Stimulated activated CD4-positive, alpha-beta T cell treated with anti-CD3 and anti-CD28 coated beads, Interleukin-4, amount 100 ng/mL, for 24 hours (primary cell): ENCODE results near the gene MRAP2.
"Not testable (repeated sequence)": the region's sequence is repeated elsewhere in the genome, so short reads cannot be mapped to it uniquely, and the experiment has no call there.

ENCODE experiments used
- DNase-seq: peaks from one replicate; pipeline ENCODE4 v3.0.0-alpha.2; 2020

Gene MRAP2

GRCh38 chr6:84035484-84035883 lies 1.9 kb downstream of the MRAP2 start:
- DNase-seq: no peak

DNA sequence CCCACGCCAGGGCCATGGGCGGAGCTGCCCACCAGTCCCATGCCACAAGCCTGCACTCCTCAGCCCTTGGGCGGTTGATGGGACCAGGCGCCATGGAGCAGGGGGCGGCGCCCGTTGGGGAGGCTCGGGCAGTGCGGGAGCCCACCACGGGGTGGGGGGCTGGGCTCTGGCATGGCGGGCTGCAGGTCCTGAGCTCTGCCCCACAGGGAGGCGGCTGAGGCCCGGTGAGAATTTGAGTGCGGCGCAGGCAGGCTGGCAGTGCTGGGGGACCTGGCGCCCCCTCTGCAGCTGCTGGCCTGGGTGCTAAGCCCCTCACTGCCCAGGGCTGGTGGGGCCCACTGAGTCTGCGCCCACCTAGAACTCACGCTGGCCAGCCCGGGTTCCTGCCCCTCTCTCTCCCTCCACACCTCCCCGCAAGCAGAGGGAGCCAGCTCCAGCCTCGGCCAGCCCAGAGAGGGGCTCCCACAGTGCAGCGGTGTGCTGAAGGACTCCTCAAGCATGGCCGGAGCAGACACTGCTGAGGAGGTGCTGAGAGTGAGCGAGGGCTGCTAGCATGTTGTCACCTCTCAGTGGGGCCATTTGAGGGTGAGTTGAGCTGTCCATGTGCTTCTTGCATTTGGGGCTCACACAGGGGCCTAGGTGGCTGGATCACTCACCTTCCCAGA lies 4.0 kb downstream of the MRAP2 start:
- no peak for DNase-seq

DNA sequence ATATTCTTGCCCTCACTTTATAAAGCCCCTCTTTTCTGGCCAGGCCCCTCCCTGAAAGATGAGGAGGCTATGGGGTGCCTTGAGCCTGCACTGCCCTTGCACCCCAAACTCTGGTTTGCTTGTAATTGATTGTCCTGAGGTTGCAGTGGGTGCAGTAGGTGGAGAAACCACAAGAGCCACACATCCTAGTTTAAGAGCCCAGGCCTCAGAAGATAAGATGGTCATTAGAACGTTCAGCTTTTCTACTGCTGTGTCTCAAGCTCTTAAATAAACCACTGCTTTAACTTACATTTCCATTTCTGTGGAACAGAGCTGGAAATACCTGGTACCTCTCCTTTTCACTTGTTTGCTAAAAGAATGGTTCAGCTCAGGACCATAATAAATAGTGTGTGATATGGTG lies 9.0 kb downstream of the MRAP2 start:
- no peak for DNase-seq

DNA sequence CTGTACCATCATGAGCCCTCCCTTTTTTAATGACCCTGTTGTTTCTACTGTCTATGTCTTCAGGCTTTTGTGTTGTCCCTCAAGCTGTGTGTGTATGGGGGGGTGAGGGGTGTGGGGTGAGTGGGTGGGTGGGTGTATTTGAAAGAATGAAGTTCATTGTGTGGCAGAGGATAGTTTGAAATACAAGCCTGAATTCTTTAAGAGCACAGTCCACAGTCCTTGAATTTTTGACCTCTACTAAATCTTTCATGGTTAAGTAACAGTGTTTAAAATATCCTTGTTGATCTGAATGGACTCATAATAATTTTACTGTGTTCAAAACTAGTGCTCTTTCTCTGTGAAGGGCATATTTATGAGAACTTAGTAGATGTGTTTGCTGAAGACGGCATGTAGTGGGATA lies 10.0 kb downstream of the MRAP2 start:
- DNase-seq: no peak

DNA sequence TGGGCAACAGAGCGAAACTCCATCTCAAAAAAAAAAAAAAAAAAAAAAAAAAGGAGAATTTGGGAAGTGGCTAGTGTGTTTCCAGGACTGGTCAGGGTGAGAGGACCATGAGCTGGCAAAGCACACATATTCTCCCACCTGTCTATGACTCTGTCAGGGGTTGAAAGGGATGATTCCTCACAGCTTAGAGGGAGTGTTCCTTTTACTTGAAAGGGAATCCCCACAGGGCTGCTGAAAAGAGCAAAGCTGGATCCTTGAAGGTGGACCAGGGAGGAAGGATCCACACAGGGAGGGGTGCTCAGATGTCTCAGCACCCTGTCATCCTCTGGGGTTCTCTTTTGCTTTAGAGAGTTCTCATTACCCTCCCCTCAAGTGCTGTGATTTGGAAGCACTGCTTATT lies 13.2 kb downstream of the MRAP2 start:
- no peak for DNase-seq

DNA sequence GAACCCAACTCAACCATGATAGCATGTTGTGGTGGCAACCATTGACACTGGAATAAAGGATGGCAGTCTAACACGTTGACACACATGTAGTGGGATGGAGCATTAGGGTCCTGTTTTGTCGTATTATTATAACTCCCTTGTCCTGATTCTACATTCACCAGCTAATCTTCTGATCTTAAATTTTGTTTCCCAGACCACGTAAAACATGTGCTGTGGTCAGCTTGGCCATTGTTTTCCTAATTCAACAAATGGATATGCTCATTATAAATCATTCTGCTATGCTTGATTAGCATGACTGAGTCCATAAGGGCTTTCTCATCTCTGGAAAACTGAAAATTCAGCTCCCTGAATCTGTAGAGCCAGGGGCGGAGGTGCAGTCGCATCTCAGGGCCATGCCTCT lies 15.0 kb downstream of the MRAP2 start:
- DNase-seq: no peak

GRCh38 chr6:84050408-84050807 lies 16.8 kb downstream of the MRAP2 start:
- DNase-seq: no peak

GRCh38 chr6:84052204-84052882 lies 18.8 kb downstream of the MRAP2 start:
- no peak for DNase-seq

DNA sequence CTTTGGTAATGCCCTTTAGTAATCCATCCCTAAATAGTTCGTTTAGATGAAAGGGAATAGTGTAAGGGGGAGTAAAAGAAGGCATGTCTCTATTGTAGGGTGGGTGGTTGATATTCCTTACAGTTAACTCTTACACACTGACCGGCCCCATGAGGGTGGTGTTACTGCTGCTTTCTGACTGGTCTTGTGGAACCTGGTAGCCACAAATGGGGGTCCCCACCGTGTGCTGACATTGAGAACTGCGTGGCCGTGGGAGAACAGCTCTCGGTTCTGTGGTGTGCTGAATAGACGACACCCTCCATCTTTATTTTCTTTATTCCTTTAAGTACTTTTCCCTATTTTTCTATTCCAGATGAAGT lies 19.3 kb downstream of the MRAP2 start:
- no peak for DNase-seq

DNA sequence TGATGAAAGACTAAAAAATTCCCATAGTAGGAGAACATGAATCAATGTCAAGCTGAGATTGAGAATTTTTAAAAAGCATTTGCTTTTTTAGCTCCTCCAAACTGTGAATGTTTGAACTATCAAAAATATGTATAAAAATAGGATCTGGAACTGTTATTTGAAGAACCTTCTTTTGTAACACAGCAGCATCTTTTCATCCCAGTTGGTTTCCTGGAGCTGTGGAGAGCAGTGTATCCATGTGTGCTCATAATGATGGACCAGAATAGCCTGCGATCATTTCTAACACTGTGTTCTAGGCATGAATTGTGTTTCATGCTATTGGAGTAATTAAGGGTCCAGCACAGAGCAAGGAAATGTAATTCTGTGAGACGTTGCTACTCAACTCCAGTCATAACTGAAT lies 22.1 kb downstream of the MRAP2 start:
- no peak for DNase-seq

GRCh38 chr6:84057908-84058307 lies 24.3 kb downstream of the MRAP2 start:
- DNase-seq: no peak

- no peak for DNase-seq
These were observed 25.5 kb downstream of the MRAP2 start for GRCh38 chr6:84059082-84059481.

DNA sequence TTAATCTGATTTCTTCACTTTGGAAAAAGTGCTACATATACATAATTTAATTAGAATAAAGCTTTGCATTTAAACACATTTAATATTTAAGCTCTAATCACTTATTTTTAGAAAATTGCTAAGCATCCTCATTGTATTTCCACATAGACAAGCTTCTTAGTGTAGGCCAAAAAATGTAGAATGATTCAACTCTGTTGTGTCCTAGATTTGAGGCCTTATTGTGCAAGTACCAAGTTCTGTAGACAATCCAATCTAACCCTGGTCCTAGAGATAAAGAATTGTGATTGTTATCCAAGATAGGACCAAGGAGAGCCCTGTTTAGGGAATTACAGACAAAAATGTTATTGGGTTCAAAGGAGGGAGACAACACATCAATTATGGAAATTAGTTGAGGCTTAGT lies 27.6 kb downstream of the MRAP2 start:
- DNase-seq: no peak

DNA sequence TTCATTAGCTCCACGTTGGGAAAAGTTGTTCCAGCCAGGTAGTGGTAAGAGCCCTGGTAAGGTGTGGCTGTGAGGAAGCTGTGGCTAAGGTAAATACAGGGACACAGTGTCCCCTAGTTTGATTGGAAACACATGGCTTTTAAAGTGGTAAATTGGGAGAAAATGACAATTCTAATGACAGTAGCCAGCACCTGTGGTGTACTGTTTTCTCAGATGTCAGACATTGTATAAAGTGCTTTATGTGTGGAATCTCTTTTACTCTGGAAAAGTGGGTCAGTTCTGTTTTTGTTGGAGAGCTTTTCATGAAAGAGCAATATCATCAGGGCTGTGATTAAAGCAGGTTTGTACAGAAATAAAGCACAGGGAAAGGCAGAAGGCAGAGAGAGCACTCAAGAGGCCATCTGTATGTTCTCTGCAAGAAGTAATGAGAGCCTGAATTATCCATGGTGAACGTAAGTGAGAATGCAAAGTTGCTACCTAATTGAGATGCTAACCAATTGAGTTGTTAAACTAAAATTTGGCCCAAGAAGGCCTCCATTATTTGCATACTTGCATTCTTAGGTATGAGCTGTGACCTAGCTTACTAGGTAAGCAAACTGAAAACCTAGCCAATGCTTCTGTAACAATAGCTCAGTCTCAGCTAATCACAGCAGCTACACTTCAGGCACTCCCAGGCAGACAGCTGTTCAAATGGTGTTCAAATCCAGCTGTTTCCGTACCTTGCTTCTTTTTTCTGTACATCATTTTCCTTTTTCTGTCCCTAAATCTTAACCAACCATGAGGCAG lies 28.2 kb downstream of the MRAP2 start:
- no peak for DNase-seq

GRCh38 chr6:84062519-84063154 lies 29.1 kb downstream of the MRAP2 start:
- no peak for DNase-seq

DNA sequence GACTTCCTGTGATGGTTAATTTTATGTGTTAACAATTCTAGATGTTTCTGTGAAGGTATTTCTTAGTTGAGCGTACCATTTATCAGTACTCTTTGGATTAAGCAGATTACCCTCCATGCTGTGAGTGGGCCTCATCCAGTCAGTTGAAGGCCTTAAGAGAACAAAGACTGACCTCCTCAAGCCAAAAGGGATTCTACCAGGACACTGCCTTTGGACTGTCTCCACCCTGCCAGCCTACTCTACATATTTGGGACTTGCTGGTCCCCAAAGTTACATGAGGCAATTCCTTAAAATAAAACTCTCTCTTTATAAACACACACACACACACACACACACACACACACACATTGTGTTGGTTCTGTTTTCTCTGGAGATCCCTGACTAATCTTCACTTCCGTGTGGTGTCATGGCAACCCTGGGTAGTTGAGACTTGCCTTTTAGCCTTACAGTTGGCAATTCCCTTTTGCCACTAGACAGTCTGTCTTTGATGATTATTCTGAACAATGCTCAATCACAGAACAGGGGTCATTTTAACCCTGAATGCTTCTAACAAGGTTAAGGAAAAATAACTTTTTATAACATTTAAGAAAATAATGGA lies 32.2 kb downstream of the MRAP2 start:
- no peak for DNase-seq

DNA sequence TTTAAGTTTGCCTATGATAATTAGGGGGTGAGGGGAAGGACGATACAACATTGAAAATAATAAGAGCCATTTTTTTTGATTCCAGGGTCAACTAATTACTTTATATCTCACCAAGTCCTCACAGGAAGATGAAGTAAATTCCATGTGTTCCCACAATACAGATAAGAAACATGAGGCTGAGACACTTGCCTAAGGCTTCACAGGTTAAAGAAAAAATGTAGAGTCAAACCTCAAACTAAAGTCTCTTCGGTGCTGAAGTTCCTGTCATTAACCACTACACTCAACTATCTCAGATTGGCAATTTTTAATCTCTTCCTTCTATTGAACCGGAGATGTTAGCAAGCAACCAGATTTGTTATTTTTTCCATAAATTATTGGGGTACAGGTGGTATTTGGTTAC lies 33.0 kb downstream of the MRAP2 start:
- DNase-seq: no peak

GRCh38 chr6:84068873-84069272 lies 35.3 kb downstream of the MRAP2 start:
- not testable (repeated sequence) for DNase-seq

- no peak for DNase-seq
These were observed 38.9 kb downstream of the MRAP2 start for GRCh38 chr6:84072442-84072997.

DNA sequence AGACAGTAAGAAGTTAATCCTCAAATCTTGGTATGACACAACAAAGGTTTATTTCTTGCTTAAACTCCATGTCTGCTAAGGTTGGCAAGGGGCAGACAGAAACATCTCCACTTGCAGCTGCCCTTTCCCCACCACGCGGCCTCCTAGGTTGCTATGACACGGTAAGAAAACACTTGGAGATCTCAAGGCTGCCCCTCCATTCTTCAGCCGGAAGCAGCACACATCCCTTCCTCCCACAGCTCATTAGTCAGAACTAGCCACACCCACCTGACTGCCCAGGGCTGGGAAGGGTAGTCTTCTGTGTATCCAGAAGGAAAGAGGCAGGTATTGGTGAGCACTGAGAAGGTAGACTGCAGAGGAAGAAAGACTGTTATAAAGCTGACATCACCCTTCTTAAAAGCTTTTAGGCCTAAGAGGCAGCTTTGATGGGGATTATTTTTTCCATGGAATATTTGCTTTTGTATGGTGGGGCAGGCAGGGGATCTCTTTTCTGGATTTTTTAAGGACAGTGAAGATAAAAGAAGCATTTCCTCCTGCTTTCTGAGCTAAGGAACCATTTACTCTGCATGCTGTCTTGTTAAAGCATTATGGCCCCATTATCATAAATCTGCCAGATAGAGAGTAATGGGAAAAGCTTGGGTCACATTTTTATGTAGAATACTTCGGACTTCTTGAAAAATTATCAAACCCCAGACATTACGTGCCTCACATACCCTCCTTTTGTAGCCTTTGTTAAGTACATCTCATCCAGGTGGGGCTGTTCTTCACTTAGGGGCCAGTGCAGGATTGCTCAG lies 41.6 kb downstream of the MRAP2 start:
- DNase-seq: no peak

DNA sequence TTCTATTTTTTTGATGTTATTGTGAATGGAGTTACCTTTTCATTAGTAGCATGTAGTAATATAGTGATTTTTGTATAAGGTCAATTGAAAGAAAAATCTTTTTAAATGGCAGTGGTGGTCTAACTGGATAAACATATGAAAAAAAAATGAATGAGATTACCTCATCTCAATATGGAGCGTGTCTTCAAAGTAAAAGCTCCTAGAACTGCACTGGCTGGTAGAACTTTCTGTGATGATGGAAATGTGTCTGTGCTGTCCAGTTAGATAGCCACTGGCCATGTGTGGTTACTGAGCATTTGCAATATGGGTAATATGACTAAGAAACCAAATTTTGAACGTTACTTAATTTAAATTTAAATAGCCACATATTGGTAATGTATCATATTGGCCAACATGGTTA lies 44.1 kb downstream of the MRAP2 start:
- DNase-seq: no peak

- DNase-seq: no peak
These were observed 44.8 kb downstream of the MRAP2 start for GRCh38 chr6:84078335-84078734.
